ENCODE data around the gene DMAC2L.

GRCh38 chr14:50353126-50353525, 41.0 kb downstream of the DMAC2L start:
- TF ChIP-seq CTCF (IDR thresholded peaks at IDR 0.05; ENCODE audit: low read depth, low read length, poor library complexity, severe bottlenecking) = no peak
- no peak for TF ChIP-seq EZH2phosphoT487 (IDR thresholded peaks at IDR 0.05; ENCODE audit: borderline replicate concordance, low read length)
